ENCODE measurements around the gene GINS2. TPM values are rescaled to one million over a fixed set of nuclear protein-coding genes. Genes with fewer than 3 reads are reported as not detected.

GINS2 gene
- total RNA-seq, 1 donor from 2014 or later, result 1.1 TPM

GRCh38 chr16:85651629-85652430, 36.9 kb downstream of the GINS2 start:
- TF ChIP-seq CTCF (IDR thresholded peaks at IDR 0.05), result no peak

GRCh38 chr16:85650844-85651628, 37.7 kb downstream of the GINS2 start:
- Histone ChIP-seq H3K27me3 (ENCODE audit: low read depth) (no peaks in the 10 kb centered on the region), H3K27ac (peak overlapping the region; percentile 6), H3K4me3 (no peak overlapping the region), H3K4me1 (peaks cover 26% of the 10 kb centered on the region), H3K36me3 (peaks cover 63% of the 10 kb centered on the region), H3K9me3 (no peaks in the 10 kb centered on the region)
- no peak for TF ChIP-seq CTCF (IDR thresholded peaks at IDR 0.05)
- DNase-seq (no peak), ATAC-seq (peak in 1 of 2 donors; percentile 2)
- intact Hi-C loops (cut with DNase I), result no loop called here

More at GRCh38 chr16:85651629-85652430, 36.9 kb downstream of the GINS2 start:
- DNase-seq (no peak), ATAC-seq (peak; percentile 3 to 24)
- H3K36me3 ChIP-seq, result peaks cover 71% of the 10 kb centered on the region
- H3K9me3 ChIP-seq, result no peaks in the 10 kb centered on the region
- no peak overlapping the region for H3K4me3 ChIP-seq
- intact Hi-C loops (cut with DNase I), result no loop called here
- peaks cover 26% of the 10 kb centered on the region for H3K4me1 ChIP-seq
- H3K27me3 ChIP-seq (ENCODE audit: low read depth), result no peaks in the 10 kb centered on the region
- peak overlapping the region; percentile 6 for H3K27ac ChIP-seq

- H3K9me3 ChIP-seq, result no peaks in the 10 kb centered on the region
- H3K36me3 ChIP-seq, result peaks cover 56% of the 10 kb centered on the region
- no peaks in the 10 kb centered on the region for H3K27me3 ChIP-seq (ENCODE audit: low read depth)
- H3K27ac ChIP-seq, result no peak overlapping the region
- TF ChIP-seq CTCF (IDR thresholded peaks at IDR 0.05), result no peak
- peaks cover 28% of the 10 kb centered on the region for H3K4me1 ChIP-seq
- intact Hi-C loops (cut with DNase I), result no loop called here
- DNase-seq (no peak), ATAC-seq (no peak)
- no peak overlapping the region for H3K4me3 ChIP-seq
Observed at GRCh38 chr16:85650135-85650843, 38.5 kb downstream of the GINS2 start.

- no peaks in the 10 kb centered on the region for H3K27me3 ChIP-seq (ENCODE audit: low read depth)
- H3K4me3 ChIP-seq, result no peak overlapping the region
- intact Hi-C loops (cut with DNase I), result no loop called here
- H3K9me3 ChIP-seq, result no peaks in the 10 kb centered on the region
- DNase-seq (no peak), ATAC-seq (no peak)
- H3K4me1 ChIP-seq, result peaks cover 34% of the 10 kb centered on the region
- peaks cover 48% of the 10 kb centered on the region for H3K36me3 ChIP-seq
- no peak for TF ChIP-seq CTCF (IDR thresholded peaks at IDR 0.05)
- no peak overlapping the region for H3K27ac ChIP-seq
Observed at GRCh38 chr16:85649411-85650134, 39.2 kb downstream of the GINS2 start.

GRCh38 chr16:85648805-85649204, 39.9 kb downstream of the GINS2 start:
- ATAC-seq (no peak), DNase-seq (no peak)
- H3K4me3 ChIP-seq, result no peak overlapping the region
- peaks cover 41% of the 10 kb centered on the region for H3K36me3 ChIP-seq
- H3K9me3 ChIP-seq, result no peaks in the 10 kb centered on the region
- intact Hi-C loops (cut with DNase I), result no loop called here
- no peak overlapping the region for H3K27ac ChIP-seq
- TF ChIP-seq CTCF (IDR thresholded peaks at IDR 0.05), result no peak
- peaks cover 36% of the 10 kb centered on the region for H3K4me1 ChIP-seq
- no peaks in the 10 kb centered on the region for H3K27me3 ChIP-seq (ENCODE audit: low read depth)

Measured in lower lobe of right lung (tissue), 2 donors.